HG03457 (cell line): ENCODE results near the gene AGAP6.
A peak's percentile ranks its signal among the peaks of the same experiment; 100 is the strongest.
"Not testable (repeated sequence)": the region's sequence is repeated elsewhere in the genome, so short reads cannot be mapped to it uniquely, and the experiment has no call there.

Experiments
- ATAC-seq: cut with Tn5 transposase; IDR thresholded peaks from one replicate; pipeline ENCODE4 v1.9.1; 2021; ENCODE audit warnings: moderate number of reproducible peaks; ENCODE audit not compliant: unreplicated experiment

The AGAP6 gene

DNA sequence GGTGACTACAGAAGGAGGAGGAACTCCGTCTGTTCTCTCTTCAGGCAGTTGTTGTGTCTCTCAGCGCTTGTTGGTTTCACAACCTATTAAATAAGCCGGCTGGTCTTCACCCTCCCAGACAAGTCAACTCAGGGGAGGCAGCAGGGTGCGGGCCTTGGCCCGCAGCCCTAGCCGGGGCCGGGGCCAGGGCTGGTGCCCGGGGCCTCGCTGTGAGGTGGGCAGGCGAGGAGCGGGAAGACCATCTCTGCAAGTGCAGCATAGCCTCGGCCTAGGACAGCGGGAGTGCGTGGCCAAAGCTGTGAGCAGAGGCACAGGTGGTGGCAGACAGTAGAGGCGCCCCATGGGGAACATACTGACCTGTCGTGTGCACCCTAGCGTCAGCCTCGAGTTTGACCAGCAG, at the start of gene AGAP6:
AGAP6 (plus strand) TSS at position 31 of the 400 bp plus-strand sequence; CDS start at position 341, 310 bp downstream.
- ATAC-seq = not testable (repeated sequence)

DNA sequence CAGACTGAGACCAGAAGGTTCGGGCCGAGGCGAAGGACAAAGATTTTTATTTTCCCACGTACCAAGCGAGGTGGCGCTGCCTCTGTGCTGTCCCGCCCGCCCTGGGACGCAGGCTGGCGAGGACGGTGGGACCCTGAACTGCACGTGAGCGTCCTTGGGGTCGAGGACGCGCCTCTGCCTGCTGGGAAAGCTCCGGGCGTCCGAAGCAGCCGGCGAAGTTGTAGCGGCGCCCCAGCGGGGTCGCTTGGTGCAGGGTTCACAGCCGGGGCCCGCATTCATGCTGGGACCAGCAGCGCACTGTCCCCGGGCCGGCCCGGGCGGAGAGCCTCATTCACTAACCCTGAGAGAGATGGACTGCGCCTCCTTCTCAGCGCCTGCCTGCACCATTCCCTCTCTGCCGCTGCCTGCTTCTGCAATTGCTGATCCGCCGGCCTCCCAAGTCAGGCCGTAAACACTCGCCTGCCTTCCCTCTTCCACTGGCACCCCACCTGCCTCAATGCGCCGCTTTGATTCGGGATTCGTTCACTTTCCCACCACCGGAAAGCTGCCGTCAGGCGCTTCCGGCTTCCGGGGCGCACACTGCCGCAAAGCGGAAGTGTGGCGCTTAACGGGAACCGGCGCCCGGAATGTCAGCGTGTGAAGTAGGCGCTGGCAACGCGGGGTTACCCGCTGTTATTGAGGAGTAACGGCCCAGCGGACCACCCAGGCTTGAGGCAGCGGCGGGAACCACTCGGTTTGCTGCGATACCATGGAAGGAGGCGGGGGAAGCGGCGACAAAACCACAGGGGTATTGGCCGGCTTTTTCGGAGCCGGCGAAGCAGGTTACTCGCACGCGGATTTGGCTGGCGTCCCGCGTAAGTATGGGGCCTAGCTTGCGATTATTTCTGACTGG, 46.5 kb upstream of the AGAP6 start, which contains the start of the genes PARG and TIMM23B:
PARG (minus strand) TSS at position 581 of the 892 bp plus-strand sequence; CDS start at position 279, 302 bp downstream.
TIMM23B (plus strand) TSS at position 607 of the 892 bp plus-strand sequence; CDS start at position 749, 142 bp downstream.
- ATAC-seq = peak; percentile 55

GRCh38 chr10:49942339-49942705, 45.9 kb upstream of the AGAP6 start:
- ATAC-seq = not testable (repeated sequence)

GRCh38 chr10:49943607-49944006, 44.6 kb upstream of the AGAP6 start:
- ATAC-seq = not testable (repeated sequence)

DNA sequence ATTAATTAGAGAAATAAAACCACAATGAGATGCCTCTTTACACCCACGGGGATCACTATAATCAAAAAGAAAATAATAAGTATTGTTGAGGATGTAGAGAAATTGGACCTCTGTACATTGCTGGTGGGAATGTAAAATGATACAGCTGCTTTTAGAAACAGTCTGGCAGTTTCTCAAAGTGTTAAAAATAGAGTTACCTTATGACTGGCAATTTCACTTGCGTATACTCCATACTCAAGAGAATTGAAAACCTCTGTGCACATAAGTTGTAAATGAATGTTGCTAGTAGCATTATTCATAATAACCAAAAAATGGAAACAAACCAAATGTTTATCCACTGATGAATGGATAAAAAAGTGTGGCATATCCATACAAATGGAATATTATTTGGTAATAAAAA, 40.1 kb upstream of the AGAP6 start:
- ATAC-seq = not testable (repeated sequence)

- not testable (repeated sequence) for ATAC-seq
These were observed 39.5 kb upstream of the AGAP6 start for GRCh38 chr10:49948737-49949136.

GRCh38 chr10:49952006-49952405, 36.2 kb upstream of the AGAP6 start:
- ATAC-seq = not testable (repeated sequence)

GRCh38 chr10:49953122-49953521, 35.1 kb upstream of the AGAP6 start:
- ATAC-seq = not testable (repeated sequence)

GRCh38 chr10:49970331-49970857, 17.8 kb upstream of the AGAP6 start:
- ATAC-seq = not testable (repeated sequence)

DNA sequence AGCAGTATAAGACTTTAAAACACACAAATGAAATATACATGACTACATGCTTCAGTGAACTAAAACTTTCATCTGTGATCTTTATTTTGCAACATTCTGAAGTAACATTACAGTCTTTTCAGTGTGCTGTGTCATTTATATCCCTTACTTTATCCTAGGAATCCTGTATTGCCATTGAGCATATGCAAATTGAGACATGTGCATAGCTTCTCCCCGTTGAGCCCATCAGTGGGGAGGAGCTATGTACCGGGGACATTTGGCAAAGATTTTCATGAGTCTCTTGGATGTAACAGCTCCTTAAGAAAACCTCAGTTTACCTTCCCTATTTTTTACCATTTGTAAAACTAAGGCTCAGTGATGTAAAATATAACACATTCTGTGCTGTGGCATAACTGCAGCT, 16.7 kb upstream of the AGAP6 start:
- ATAC-seq = not testable (repeated sequence)

DNA sequence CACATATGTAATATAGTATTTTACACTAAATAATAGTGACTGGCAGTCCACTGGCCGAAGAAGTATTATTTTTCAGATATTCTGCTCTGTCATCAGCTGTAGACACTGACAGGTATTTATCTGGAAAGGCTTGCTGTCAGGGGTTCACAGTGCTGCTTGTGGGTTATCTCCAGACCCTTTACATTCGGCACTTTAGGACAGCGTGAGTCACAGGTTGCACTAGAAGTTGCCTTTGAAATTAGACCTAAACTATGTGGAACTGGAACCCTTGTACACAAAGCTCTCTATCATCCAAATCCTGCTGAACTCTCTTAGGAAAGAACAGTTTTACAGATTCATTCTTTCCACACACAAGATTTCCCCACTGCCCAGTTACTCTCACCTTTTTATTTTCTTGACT, 16.1 kb upstream of the AGAP6 start:
- ATAC-seq = not testable (repeated sequence)

- not testable (repeated sequence) for ATAC-seq
These were observed 10.4 kb upstream of the AGAP6 start for GRCh38 chr10:49977756-49978155.

DNA sequence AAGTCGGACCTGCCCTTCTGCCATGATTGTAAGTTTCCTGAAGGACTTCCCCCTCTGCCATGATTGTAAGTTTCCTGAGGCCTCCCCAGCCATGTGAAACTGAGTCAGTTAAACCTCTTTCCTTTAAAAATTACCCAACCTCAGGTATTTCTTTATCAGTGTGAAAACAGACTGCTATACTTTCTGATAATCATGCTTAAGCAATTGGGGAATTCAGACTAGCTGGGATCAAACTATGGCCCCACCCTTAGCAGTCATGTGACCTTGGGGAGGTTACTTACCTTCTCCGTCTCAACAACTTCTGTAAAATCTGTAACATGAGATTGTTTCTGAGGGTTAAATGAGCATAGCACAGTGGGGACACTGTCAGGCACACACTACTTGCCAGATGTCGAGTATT, 999 bp upstream of the AGAP6 start:
- not testable (repeated sequence) for ATAC-seq

- not testable (repeated sequence) for ATAC-seq
These were observed 7.1 kb downstream of the AGAP6 start for GRCh38 chr10:49995321-49995720.

GRCh38 chr10:50014024-50014423, 25.8 kb downstream of the AGAP6 start:
- not testable (repeated sequence) for ATAC-seq

GRCh38 chr10:50015596-50016220, 27.5 kb downstream of the AGAP6 start:
- ATAC-seq = not testable (repeated sequence)

GRCh38 chr10:50016926-50017325, 28.7 kb downstream of the AGAP6 start:
- not testable (repeated sequence) for ATAC-seq

DNA sequence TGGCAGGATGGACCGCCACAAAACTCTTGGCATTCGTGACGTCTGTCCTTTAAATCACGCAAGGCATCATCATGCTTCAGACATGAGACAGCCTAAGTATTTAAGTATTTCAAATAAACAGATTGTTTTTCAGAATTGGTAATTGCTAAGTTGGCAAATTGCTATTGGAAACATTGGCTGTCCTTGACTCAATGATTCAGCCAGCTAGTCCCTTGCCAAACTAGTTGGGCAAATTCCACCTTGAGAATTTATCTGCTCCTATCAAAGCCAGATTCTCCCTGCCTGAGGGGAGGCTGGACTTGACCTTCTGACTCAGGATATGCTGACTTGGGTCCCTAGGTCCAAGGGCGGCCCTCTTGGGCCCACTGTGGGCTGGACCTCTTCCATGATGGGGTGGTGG, 29.4 kb downstream of the AGAP6 start:
- ATAC-seq = not testable (repeated sequence)

DNA sequence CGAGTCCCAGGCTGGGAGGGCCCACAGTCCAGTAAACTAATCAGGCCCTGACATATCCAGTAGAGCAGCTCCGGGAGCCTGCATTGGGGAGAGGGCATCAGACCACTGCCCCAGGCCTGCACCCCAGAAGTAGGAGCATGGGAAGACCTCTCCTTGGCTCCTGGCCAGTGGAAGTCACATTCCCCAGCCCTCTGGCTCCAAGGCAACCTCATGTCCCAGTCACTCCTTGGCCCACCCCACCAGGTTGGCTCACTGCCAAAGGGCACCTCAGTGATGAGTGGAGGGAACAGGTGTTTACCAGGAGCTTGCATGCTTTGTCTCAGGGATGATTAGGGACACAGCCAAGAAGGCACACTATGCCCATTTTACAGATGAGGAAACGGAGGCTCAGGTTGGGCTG, 31.1 kb downstream of the AGAP6 start:
- not testable (repeated sequence) for ATAC-seq

DNA sequence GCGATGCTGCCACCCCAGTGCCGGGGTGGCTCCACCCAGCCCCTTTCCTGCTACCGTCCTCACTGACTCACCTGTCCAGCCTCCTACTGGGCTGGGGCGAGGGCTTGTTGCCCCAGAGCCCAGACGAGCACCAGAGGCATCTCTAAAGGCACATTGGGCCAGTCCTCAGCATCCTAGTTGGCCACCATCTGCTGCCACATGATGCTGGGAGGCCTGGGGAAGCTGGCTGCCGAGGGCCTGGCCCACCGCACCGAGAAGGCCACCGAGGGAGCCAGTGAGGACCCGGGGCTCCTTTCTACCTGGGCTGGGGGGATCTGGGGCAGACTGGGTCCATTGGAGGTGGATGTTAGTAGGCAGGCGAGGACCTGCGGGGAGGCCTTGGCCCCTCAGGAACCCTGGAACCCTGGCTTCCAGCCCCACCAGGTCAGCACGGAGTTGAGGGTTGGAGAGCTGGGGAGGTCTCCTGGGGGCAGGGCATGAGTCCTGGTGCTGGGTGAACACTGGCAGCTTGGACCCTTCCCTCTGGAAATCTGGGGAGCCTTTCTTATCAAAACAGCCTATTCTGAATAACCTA, 32.3 kb downstream of the AGAP6 start:
- ATAC-seq = not testable (repeated sequence)

GRCh38 chr10:50021646-50022045, 33.4 kb downstream of the AGAP6 start:
- no peak for ATAC-seq
